GM12891 (cell line): ENCODE measurements around the gene CASKIN1.

ENCODE experiments used
- DNase-seq: peaks from one replicate; pipeline ENCODE4 v3.0.0; 2011; ENCODE audit warnings: low spot score; ENCODE audit not compliant: insufficient read length
- FAIRE-seq: peaks from 2 replicates; lab custom pipeline; 2011; peaks lifted over from hg19 to GRCh38; lab: Jason Lieb, UNC
- PAX5 ChIP-seq: IDR thresholded peaks from 2 replicates; pipeline ENCODE4 v1.6.1; 2011; ENCODE audit warnings: low read length, moderate library complexity, mild to moderate bottlenecking; ENCODE audit not compliant: insufficient read depth, severe bottlenecking
- POLR2A ChIP-seq: IDR thresholded peaks from 2 replicates; pipeline ENCODE4 v1.6.1; 2011; ENCODE audit warnings: low read depth, low read length, control low read depth
- POLR2AphosphoS5 ChIP-seq: IDR thresholded peaks from 2 replicates; pipeline ENCODE4 v1.6.1; 2011; ENCODE audit warnings: low read depth, low read length, control low read depth
- POU2F2 ChIP-seq: IDR thresholded peaks from 2 replicates; pipeline ENCODE4 v1.6.1; 2011; ENCODE audit warnings: low read depth, mild to moderate bottlenecking, control low read depth, low read length, moderate library complexity
- SPI1 ChIP-seq: IDR thresholded peaks from 2 replicates; pipeline ENCODE4 v1.6.1; 2011; ENCODE audit warnings: low read depth, low read length, control low read depth
- TAF1 ChIP-seq: IDR thresholded peaks from 2 replicates; pipeline ENCODE4 v1.6.1; 2011; ENCODE audit warnings: low read depth, low read length, control low read depth

CASKIN1 gene

GRCh38 chr16:2237493-2238149, 41.2 kb upstream of the CASKIN1 start:
- DNase-seq (no peak), FAIRE-seq (no peak)
- no peak for TF ChIP-seq PAX5
- no peak for TF ChIP-seq POLR2AphosphoS5
- no peak for TF ChIP-seq TAF1
- TF ChIP-seq SPI1 = no peak
- TF ChIP-seq POLR2A = 0 out of 2 replicates have a peak, but pooled peaks have one; percentile 19

GRCh38 chr16:2237102-2237482, 40.7 kb upstream of the CASKIN1 start:
- no peak for DNase-seq
- TF ChIP-seq TAF1 (no peak), POU2F2 (no peak), SPI1 (no peak), PAX5 (no peak), POLR2AphosphoS5 (no peak), POLR2A (no peak)
- FAIRE-seq = no peak

DNA sequence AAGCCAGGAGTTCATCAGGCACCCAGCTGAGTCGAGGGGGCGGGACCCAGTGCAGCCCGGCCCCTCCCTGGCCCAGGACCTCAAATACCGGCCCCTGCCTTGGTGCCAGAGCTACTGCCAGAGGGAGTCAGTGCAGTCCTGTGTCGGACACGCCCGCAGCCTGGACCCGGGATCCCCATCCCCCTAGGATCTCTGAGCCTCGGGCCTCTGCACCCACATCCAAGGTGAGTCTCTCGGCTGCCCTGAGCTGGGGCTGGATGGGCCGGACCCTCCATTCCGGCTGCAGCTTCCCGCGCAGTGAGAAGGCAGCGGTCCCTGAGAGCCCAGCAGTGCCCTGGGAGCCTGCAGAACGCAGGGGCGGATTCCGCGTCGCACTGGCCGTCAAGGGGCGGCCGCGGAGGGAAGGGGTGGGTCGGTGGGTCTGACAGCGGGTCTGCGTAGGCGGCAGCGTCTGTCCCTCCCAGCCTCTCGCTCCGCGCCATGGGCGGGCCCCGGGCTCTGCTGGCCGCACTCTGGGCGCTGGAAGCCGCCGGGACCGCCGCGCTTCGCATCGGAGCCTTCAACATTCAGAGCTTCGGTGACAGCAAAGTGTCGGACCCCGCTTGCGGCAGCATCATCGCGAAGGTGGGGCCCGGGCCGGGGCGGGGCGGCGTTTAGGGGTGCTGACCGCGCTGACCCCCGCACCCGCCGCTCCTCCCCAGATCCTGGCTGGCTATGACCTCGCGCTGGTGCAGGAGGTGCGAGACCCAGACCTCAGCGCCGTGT, 40.1 kb upstream of the CASKIN1 start, which contains the start of gene DNASE1L2:
DNASE1L2 (plus strand) TSS at position 108 of the 765 bp plus-strand sequence; CDS start at position 481, 373 bp downstream.
- FAIRE-seq (no peak), DNase-seq (peak; percentile 50)
- no peak for TF ChIP-seq SPI1
- no peak for TF ChIP-seq PAX5
- TF ChIP-seq POLR2A = no peak
- TF ChIP-seq TAF1 = no peak
- no peak for TF ChIP-seq POU2F2
- TF ChIP-seq POLR2AphosphoS5 = no peak; the same call in 1 of the 2 replicates

- FAIRE-seq = no peak
- peak; percentile 9; the same call in 1 of the 2 replicates for TF ChIP-seq POLR2AphosphoS5
- TF ChIP-seq POLR2A = no peak
- DNase-seq = no peak
These were observed 39.4 kb upstream of the CASKIN1 start for GRCh38 chr16:2235695-2236336.

- FAIRE-seq = no peak
- no peak for DNase-seq
- TF ChIP-seq PAX5 (no peak), TAF1 (no peak), POU2F2 (no peak), POLR2AphosphoS5 (0 out of 2 replicates have a peak, but pooled peaks have one; percentile 8), SPI1 (no peak)
These were observed 38.8 kb upstream of the CASKIN1 start for GRCh38 chr16:2235234-2235651.

- DNase-seq (no peak), FAIRE-seq (no peak)
- TF ChIP-seq PAX5 (no peak), POLR2A (no peak)
These were observed 38.4 kb upstream of the CASKIN1 start for GRCh38 chr16:2234813-2235170.

GRCh38 chr16:2233872-2234812, 37.7 kb upstream of the CASKIN1 start:
- FAIRE-seq = no peak
- TF ChIP-seq POLR2AphosphoS5 = peak; percentile 53; the same call in 1 of the 2 replicates
- no peak for TF ChIP-seq PAX5

GRCh38 chr16:2233046-2233775, 36.8 kb upstream of the CASKIN1 start:
- DNase-seq = no peak
- FAIRE-seq = no peak
- no peak for TF ChIP-seq POU2F2
- no peak for TF ChIP-seq PAX5
- TF ChIP-seq TAF1 = no peak
- no peak for TF ChIP-seq POLR2A
- no peak for TF ChIP-seq POLR2AphosphoS5
- TF ChIP-seq SPI1 = no peak

More at GRCh38 chr16:2233872-2234812, 37.7 kb upstream of the CASKIN1 start:
- DNase-seq = no peak
